ENCODE data around the gene SAPCD2.

Gene SAPCD2

DNA sequence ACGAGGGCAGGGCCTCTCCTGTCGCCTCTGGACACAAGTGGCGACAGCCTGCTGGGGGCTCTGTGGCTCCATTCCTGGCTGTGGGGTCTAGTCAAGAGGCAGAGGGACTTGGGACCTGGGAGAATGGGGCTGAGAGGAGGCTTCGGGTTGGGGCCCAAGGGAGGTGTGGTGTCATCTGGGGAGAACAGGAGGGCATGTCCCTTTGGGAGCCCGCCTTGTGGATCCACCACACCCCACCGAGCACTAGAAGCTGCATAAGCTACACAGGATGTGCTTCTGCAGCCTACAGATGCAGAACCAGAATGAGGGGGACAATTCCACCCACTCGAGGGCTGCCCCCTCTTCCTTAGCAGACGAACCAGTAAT lies 12.6 kb upstream of the SAPCD2 start:
- no peak for FAIRE-seq
- DNase-seq (ENCODE audit: insufficient read length, low spot score) = no peak

DNA sequence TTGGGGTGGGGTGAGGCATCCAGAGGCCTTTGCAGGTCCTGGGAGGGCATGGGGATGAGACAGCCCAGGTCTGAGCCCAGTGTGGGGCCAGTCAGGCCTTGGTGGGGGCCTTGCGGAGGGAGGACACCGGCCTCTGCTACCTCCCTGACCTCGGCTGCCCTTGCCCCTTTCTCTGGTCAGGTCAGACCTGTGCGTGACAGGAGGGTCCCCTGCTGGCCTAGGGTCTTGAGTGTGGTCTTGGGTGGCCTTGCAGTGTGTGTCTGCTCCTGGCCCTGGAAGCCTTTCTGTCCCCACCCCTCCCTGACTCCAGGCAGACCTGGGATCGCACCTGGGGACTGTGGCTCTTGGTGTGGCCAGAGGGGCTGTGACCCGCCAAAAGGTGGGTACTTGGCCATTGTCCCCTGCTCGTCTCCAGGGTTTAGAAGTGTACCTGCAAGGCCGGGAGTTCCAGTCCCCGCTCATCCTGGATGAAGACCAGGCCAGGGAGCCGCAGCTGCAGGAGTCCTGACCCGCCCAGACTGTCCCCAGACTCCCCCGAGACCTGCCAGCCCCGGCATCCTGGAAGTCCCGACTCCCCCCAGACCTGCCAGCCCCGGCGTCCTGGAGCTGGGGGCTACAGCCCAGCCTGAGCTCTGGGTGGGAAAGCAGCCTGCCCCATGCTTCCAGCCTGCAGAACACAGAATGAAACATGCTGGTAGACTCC lies 12.0 kb upstream of the SAPCD2 start:
- FAIRE-seq = no peak

DNA sequence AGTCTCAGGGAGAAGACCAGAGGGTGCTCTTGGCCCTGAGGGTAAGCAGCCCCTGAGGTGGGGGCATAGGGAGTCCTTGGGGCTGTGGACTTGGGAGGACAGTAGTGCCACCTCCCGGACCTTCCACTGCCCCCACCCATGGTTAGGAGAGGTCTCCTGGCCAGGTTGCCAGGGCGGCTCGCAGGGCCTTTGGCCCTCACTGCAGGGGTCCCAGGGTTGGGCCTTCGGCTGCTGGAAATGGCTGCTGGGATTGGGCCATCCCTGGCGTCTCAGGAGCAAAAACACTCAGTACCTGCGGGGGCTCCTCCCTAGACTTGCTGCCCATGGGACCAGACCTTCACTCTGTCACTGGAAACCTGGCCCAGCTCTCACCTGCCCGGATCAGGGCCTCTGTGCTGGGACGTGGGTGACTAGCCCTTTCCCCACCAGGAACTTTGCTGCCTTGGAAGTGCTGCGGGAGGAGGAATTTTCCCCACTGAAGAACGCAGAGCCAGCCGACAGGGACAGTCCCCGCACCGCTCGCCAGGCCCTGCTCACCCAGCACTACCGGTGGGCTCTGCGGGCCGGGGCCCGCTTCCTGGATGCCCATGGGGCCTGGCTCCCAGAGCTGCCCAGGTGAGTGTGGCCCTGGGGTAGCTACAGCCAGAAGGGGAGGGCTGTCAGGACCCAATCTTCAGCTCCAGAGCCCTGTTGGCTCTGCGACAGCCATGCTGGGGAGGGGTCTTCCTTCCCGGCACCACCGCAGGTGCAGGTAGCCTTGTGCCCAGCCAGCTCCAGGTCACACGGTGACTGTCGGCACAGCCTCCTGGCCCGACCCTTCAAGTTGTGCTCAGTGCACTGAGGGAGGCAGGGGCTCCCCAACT lies 10.1 kb upstream of the SAPCD2 start:
- FAIRE-seq = no peak
- DNase-seq (ENCODE audit: insufficient read length, low spot score) = no peak

More for the DNA sequence above, 12.0 kb upstream of the SAPCD2 start:
- DNase-seq (ENCODE audit: insufficient read length, low spot score) = no peak

DNA sequence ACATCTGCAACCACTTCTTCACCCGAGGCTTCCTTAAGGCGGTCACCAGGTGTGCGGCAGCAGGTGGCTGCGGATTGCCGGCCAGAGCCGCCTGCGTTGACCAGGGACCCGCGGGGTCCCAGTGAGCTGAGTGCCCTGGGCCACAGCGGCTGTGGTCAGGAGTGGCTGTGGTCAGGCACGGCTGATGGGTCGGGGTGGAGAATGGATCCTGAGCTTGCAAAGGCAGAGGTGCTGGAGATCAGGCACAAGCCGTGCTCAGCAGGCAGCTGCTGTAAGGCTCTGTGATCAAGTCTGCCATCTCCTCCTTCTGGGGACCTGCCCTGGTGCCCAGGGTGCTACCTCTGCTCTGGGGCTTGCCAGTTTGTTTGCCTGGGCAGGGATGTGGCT lies 9.0 kb upstream of the SAPCD2 start:
- no peak for DNase-seq (ENCODE audit: insufficient read length, low spot score)
- FAIRE-seq = no peak

DNA sequence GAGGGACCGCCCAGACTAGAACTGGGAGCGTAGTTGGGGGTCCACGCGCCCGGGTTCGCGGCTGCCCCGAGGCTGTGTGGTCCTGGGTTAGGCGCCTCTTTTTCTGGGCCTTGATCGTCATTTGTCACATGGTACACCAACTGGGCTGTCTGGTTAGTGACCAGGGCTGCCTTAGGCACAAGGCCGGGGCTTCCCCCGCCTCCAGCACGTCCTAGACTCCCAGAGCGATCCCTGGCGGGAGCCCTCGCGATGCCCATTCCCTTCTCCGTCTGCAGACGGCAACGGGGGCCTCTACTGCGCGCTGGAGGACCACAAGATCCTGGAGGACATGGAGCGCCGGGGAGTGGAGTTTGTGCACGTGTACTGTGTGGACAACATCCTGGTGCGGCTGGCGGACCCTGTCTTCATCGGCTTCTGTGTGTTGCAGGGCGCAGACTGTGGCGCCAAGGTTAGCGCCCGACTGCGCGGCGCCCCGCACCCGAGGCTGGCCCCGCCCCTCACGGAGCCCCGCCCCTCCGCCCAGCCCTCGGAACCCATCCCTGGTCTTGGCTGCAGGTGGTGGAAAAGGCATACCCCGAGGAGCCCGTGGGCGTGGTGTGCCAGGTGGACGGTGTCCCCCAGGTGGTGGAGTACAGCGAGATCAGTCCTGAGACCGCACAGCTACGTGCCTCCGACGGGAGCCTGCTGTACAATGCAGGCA lies 8.5 kb upstream of the SAPCD2 start:
- DNase-seq (ENCODE audit: insufficient read length, low spot score) = no peak
- no peak for FAIRE-seq

DNA sequence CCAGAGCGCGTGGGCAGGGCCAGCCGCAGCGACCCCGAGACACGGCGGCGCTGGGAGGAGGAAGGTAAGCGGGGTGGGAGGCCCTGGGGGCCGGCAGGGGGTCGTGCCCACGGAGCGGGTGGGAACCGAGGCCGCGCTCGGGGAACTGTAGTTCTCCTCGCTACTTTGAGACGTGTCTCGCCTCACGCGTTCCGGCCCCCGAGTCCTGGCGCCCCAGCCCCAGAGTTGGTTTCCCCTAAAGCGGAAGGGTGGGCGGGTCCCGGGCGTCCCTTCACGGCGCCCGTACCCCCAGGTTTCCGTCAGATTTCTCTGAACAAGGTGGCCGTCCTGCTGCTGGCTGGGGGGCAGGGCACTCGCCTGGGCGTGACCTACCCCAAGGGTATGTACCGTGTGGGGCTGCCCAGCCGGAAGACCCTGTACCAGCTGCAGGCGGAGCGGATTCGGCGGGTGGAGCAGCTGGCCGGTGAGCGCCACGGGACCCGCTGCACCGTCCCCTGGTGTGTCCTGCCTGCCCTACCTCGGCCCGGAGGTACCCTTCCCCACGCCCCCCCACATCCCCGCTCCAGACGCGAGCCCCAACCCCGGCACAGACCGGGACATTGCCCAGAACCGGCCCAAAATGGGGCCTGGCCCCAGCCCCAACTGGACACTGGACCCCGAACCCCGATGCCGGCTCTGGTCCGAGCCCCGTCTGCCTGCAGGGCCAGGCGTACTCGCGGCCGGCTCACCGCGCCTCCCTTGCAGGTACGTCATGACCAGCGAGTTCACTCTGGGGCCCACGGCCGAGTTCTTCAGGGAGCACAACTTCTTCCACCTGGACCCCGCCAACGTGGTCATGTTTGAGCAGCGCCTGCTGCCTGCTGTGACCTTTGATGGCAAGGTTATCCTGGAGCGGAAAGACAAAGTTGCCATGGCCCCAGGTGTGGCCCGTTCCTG lies 7.7 kb upstream of the SAPCD2 start:
- FAIRE-seq (no peak), DNase-seq (ENCODE audit: insufficient read length, low spot score) (no peak)

DNA sequence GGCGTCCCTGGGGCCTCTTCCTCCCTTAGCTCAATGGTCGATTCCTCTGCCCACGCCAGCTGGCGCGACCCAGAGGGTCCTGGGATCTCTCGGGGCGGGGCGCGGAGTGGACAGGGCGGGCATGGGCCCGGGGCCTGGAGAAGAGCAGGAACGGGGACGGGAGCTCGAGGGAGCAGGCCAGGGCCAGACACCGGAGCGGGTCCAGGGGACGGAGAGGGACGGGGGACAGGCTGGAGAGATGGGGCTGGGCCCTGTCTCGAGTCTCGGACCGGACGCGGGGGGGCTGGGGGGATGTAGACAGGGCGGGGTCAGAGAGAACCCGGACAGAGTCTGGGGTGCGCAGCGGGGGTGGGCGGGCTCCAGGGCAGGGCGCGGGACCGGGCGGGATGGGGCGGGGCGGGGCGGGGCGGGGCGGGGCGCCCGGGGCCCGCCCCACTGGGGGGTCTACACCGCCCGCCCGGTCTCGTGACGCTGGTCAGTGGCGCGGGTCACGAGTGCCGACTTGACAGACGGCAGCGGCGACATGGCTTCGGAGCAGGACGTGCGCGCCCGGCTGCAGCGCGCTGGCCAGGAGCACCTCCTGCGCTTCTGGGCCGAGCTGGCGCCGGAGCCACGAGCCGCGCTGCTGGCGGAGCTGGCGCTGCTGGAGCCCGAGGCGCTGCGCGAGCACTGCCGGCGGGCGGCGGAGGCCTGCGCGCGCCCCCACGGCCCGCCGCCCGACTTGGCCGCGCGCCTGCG lies 6.8 kb upstream of the SAPCD2 start, which contains the start of gene UAP1L1:
Gene UAP1L1, plus strand, starts transcription at position 508 of the 738 bp plus-strand sequence. Its CDS starts 16 bp downstream, at position 524.
- peak; percentile 56 for DNase-seq (ENCODE audit: insufficient read length, low spot score)
- FAIRE-seq = peak; percentile 79

DNA sequence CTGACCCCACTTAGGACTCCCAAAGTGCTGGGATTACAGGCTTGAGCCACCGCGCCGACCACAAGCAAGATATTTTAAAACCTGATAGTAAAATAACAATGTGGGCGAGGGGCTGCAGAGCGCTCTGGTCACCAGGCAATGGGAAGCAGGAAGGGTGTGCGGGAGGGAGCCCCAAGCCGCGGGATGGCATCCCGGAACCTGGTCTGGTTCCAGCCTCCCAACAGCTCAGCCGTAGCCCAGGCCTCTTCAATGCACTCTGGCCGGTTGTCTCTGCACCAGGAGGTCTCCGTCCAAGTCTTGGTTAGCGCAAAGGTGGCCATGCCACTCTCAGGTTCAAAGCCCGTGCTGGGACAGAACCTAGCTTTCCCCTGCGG lies 6.3 kb upstream of the SAPCD2 start:
- FAIRE-seq (no peak), DNase-seq (ENCODE audit: insufficient read length, low spot score) (no peak)

DNA sequence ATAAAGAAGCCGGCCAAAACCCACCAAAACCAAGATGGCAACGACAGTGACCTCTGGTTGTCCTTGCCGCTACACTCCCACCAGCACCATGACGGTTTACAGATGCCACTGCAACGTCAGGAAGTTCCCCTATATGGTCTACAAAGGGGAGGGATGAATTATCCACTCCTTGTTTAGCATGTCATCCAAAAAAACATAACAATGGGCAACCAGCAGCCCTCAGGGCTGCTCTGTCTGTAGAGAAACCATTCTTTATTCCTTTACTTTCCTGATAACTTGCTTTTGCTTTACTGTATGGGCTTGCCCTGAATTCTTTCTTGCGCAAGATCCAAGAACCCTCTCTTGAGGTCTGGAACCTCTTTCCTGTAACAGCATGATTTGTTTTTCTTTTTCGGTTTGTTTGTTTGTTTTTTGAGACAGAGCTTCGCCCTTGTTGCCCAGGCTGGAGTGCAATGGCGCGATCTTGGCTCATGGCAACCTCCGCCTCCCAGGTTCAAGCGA lies 5.0 kb upstream of the SAPCD2 start:
- FAIRE-seq (no peak), DNase-seq (ENCODE audit: insufficient read length, low spot score) (no peak)

DNA sequence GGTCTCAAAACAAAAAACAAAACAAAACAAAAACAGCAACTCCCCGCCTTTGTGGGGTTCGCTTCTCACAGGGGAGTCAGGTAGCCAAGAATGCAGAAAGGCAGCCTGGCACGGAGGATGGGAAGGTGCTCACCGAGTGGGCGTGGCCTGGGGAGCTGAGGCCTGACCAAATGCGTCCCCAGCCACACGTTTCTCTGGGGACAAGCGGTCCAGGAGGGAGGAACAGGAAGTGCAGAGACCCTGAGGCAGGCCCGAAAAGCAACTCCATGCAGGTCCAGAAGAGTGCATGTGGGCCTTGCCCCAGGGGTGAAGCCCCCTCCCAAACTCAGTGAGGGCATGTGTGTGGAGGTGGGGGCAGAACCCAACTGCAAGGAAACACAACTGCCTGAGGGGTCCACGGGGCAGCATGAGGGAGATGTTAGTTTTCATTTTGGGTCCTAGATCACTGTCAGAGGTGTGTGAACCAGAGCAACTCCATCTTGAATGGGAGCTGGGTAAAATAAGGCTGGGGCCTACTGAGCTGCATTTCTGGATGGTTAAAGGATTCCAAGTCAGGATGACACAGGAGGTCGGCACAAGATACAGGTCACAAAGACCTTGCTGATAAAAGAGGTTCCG lies 4.4 kb upstream of the SAPCD2 start:
- no peak for FAIRE-seq
- DNase-seq (ENCODE audit: insufficient read length, low spot score) = no peak

DNA sequence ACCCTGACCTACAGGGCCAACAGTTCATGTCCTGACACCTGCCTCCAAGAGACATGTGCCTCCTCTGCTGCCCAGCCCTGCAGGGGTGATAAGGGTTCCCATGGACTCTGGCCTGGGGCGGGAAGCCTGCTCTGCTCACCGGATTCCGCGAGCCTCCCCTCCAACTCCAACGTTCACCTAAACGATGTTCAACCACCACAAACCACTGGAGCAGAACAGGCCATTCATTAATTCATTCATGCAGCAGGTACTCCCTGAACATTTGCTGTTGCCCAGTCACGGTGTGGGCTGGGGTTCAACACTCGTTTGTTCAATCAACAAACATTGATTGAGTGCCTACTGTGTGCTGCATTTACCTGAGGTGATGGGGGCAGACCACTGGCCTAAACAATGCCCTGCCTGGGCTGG lies 3.6 kb upstream of the SAPCD2 start:
- DNase-seq (ENCODE audit: insufficient read length, low spot score) (no peak), FAIRE-seq (no peak)

DNA sequence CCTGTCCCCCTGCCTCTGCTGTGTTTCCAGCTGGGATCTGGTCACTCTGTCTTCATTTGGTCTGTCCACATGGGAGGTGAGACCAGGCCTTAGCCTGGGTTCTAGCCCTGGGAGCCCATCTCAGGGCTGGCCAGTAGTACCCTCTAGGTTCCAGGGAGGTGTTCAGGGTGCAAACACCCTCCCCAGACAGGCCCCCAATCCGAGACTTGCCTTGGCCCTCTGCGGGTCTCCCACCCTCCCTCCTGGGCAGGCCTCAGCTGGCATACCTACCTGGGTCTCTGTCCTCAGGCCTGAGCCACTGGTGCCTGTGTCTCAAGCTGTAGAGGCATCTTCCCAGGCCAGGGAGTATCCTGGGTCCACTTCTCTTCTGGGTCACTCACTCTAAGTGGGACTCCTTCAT lies 925 bp upstream of the SAPCD2 start:
- FAIRE-seq (no peak), DNase-seq (ENCODE audit: insufficient read length, low spot score) (no peak)

DNA sequence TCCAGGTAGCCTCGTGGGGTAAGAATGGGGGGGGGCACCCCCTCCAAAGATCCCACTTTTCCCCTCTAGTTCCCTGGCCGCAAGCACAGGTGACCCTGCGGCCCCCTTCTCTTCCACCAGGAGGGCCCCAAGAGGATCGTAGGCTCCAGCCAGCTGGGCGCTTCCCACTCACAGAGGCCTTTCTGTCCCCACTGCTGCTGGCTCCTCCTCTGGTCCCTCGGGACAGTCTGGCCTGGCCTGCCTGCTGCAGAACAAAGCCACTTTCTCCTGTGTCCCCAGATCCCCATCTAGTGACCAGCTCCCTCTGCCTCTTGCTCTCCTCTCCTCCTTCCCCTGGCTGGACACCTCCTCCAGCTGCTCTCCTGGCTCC lies 534 bp upstream of the SAPCD2 start:
- FAIRE-seq (no peak), DNase-seq (ENCODE audit: insufficient read length, low spot score) (no peak)

DNA sequence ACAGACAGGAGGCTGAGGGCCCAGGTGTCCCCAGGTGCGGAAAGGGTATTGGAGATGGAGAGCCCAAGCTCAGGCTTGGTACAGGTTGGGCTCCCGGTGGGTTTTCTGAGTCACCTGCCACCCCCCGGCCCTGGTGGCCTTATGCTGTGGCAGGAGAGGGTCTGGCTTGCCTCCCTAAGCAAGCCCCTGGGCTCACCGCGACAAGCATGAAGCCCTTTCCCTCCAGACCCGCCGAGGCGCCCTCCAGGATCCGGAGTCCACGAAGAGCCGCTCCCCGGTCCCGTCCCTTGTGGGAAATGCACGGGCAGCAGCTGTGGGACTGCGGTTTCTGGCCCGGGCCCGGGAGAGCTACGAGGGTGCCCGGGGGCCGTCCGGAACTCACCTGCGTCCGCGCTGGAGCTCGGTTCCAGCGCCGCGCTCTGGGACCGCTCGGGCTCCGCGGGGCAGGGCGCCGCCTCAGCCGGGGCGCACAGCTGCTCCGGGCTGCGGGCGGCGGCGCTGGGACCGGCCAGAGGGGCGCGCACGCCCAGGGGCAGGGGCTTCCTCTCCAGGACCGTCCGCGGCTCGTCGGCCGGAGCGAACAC lies 757 bp downstream of the SAPCD2 start:
- no peak for FAIRE-seq
- DNase-seq (ENCODE audit: insufficient read length, low spot score) = no peak

DNA sequence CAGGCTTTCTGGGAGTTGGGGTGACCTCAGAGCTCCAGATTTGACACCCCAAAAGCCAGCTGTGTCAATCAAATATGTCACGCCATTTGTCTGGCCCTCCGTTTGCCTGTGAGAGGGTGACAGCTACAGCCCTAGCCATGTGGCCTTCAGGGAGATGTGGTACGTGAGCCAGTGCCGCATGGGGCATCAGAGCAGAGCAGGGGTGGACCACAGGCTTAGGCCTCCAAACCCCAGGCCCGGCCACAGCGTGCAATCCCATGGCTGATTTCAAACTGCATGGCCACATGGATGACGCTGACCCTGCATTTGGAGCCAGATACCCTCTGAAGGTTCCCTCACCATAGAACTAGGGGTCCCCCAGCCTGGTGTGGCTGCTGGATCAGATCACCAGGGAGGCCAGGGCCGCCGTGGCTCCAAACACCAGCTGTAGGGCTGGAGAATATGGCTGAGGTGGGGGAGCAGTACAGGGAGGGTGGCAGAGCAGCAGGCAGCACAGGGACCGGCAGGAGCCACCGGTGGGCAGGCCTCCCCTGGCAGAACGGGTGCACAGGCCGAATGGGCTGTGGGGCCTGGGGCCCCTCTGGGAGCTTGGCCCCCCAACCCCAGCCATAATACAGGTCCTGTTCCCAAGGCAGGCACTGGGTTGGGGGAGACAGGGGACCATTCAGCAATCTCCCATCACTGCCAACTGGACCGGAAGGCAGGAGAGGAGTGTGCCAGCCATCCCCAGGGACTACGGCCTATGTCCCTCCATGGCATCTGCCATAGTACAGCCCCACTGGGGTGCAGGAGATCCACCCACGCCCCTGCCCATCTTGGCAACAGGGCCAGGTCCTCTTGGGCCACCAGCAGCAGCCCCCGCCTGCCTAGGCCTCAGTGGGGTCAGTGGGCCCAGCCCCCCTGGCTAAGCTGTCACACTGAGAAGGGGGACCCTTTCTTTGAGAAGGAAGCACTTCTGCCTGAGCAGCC lies 1.5 kb downstream of the SAPCD2 start:
- no peak for FAIRE-seq
- no peak for DNase-seq (ENCODE audit: insufficient read length, low spot score)

DNA sequence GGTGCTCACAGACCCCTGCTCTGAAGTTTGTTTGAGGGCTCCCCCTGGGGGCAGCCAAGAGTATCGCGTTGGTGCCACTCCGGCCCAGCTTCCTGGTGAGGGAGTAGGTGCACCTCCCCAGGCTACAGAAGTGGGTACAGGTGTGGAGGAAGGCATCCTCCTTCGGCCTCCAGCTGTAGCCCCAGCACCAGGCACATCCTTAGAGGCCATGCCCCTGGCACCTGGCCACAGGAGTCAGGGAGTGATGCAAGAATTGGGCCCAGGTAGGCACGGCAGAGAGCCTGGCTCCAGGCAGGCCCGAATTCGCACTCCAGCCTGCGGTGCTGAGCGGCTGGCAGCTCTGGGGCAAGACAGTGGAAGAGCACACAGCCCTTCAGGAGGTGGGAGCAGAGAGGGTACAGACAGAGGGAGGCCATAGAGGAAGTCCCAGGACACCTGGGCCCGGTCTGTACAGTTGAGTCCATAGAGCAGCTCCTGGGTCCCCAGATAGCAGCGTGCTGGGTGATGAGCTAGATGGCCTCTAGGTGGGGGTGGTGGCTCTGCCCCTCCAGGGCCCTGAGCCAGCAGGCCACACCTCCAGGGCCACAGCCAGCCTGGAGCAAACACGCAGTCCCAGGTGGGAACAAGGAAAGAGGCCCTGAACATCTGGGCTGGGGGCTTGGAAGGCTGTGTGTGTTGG lies 2.4 kb downstream of the SAPCD2 start:
- FAIRE-seq (no peak), DNase-seq (ENCODE audit: insufficient read length, low spot score) (peak; percentile 73)

All from HTR-8/SVneo (cell line).